ENCODE data around the gene PPFIBP1.
"Not testable (repeated sequence)": the region's sequence is repeated elsewhere in the genome, so short reads cannot be mapped to it uniquely, and the experiment has no call there.

The PPFIBP1 gene

GRCh38 chr12:27631365-27631764 is 107.4 kb downstream of the PPFIBP1 start:
- no peak overlapping the region for H3K4me3 ChIP-seq (ENCODE audit: low read depth, low read length)
- H3K36me3 ChIP-seq (ENCODE audit: control insufficient read depth, insufficient read depth, low read length) = no peaks in the 10 kb centered on the region
- no peak for TF ChIP-seq CTCF (IDR thresholded peaks at IDR 0.05)
- no peak overlapping the region for H3K27ac ChIP-seq
- no peak overlapping the region for H3K9ac ChIP-seq
- H2AFZ ChIP-seq = no peak overlapping the region
- H3K4me2 ChIP-seq (ENCODE audit: low read length) = no peak overlapping the region
- no peaks in the 10 kb centered on the region for H3K79me2 ChIP-seq
- H3K27me3 ChIP-seq (ENCODE audit: control insufficient read depth, insufficient read depth, low read length) = no peaks in the 10 kb centered on the region
- peaks cover 2% of the 10 kb centered on the region for H3K4me1 ChIP-seq
- H3K9me3 ChIP-seq (ENCODE audit: control insufficient read depth, low read length) = no peaks in the 10 kb centered on the region

GRCh38 chr12:27631813-27632491 is 107.9 kb downstream of the PPFIBP1 start:
- peaks cover 2% of the 10 kb centered on the region for H3K4me1 ChIP-seq
- no peaks in the 10 kb centered on the region for H3K36me3 ChIP-seq (ENCODE audit: control insufficient read depth, insufficient read depth, low read length)
- no peak for TF ChIP-seq CTCF (IDR thresholded peaks at IDR 0.05)
- no peaks in the 10 kb centered on the region for H3K79me2 ChIP-seq
- H2AFZ ChIP-seq = no peak overlapping the region
- H3K27me3 ChIP-seq (ENCODE audit: control insufficient read depth, insufficient read depth, low read length) = no peaks in the 10 kb centered on the region
- H3K4me2 ChIP-seq (ENCODE audit: low read length) = no peak overlapping the region
- H3K9ac ChIP-seq = no peak overlapping the region
- H3K9me3 ChIP-seq (ENCODE audit: control insufficient read depth, low read length) = no peaks in the 10 kb centered on the region
- H3K4me3 ChIP-seq (ENCODE audit: low read depth, low read length) = no peak overlapping the region
- no peak overlapping the region for H3K27ac ChIP-seq

GRCh38 chr12:27635349-27635972 is 111.5 kb downstream of the PPFIBP1 start:
- H2AFZ ChIP-seq = no peak overlapping the region
- H3K27ac ChIP-seq = no peak overlapping the region
- H3K4me3 ChIP-seq (ENCODE audit: low read depth, low read length) = no peak overlapping the region
- H3K4me1 ChIP-seq = peaks cover 2% of the 10 kb centered on the region
- no peaks in the 10 kb centered on the region for H3K9me3 ChIP-seq (ENCODE audit: control insufficient read depth, low read length)
- peak; percentile 56 for TF ChIP-seq CTCF (IDR thresholded peaks at IDR 0.05)
- no peaks in the 10 kb centered on the region for H3K36me3 ChIP-seq (ENCODE audit: control insufficient read depth, insufficient read depth, low read length)
- no peaks in the 10 kb centered on the region for H3K79me2 ChIP-seq
- no peaks in the 10 kb centered on the region for H3K27me3 ChIP-seq (ENCODE audit: control insufficient read depth, insufficient read depth, low read length)
- H3K4me2 ChIP-seq (ENCODE audit: low read length) = no peak overlapping the region
- H3K9ac ChIP-seq = no peak overlapping the region

GRCh38 chr12:27636569-27636968 is 112.6 kb downstream of the PPFIBP1 start:
- not testable (repeated sequence) for H3K4me1 ChIP-seq; H3K27me3 ChIP-seq (ENCODE audit: control insufficient read depth, insufficient read depth, low read length)

GRCh38 chr12:27637524-27637923 is 113.5 kb downstream of the PPFIBP1 start:
- Histone ChIP-seq H3K27me3 (ENCODE audit: control insufficient read depth, insufficient read depth, low read length) (no peaks in the 10 kb centered on the region), H3K4me1 (no peaks in the 10 kb centered on the region), H3K4me2 (ENCODE audit: low read length) (no peak overlapping the region), H3K79me2 (no peaks in the 10 kb centered on the region), H2AFZ (no peak overlapping the region), H3K9me3 (ENCODE audit: control insufficient read depth, low read length) (no peaks in the 10 kb centered on the region), H3K27ac (no peak overlapping the region), H3K9ac (no peak overlapping the region), H3K4me3 (ENCODE audit: low read depth, low read length) (no peak overlapping the region), H3K36me3 (ENCODE audit: control insufficient read depth, insufficient read depth, low read length) (no peaks in the 10 kb centered on the region)
- TF ChIP-seq CTCF (IDR thresholded peaks at IDR 0.05) = no peak

More at GRCh38 chr12:27636569-27636968, 112.6 kb downstream of the PPFIBP1 start:
- H3K36me3 ChIP-seq (ENCODE audit: control insufficient read depth, insufficient read depth, low read length); H2AFZ ChIP-seq; H3K27ac ChIP-seq; H3K4me3 ChIP-seq (ENCODE audit: low read depth, low read length); H3K4me2 ChIP-seq (ENCODE audit: low read length); H3K79me2 ChIP-seq; H3K9ac ChIP-seq; H3K9me3 ChIP-seq (ENCODE audit: control insufficient read depth, low read length): not testable (repeated sequence)
